ENCODE measurements around the gene RPAP3.

RPAP3 gene, protein sequence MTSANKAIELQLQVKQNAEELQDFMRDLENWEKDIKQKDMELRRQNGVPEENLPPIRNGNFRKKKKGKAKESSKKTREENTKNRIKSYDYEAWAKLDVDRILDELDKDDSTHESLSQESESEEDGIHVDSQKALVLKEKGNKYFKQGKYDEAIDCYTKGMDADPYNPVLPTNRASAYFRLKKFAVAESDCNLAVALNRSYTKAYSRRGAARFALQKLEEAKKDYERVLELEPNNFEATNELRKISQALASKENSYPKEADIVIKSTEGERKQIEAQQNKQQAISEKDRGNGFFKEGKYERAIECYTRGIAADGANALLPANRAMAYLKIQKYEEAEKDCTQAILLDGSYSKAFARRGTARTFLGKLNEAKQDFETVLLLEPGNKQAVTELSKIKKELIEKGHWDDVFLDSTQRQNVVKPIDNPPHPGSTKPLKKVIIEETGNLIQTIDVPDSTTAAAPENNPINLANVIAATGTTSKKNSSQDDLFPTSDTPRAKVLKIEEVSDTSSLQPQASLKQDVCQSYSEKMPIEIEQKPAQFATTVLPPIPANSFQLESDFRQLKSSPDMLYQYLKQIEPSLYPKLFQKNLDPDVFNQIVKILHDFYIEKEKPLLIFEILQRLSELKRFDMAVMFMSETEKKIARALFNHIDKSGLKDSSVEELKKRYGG

GRCh38 chr12:47705566-47706425 lies at the start of gene RPAP3:
Gene RPAP3, minus strand, starts transcription at chr12:47706030. Its CDS starts 3,190 bp downstream, at chr12:47702840.
- peak; percentile 54 for DNase-seq (ENCODE audit: low read depth, low spot score)

GRCh38 chr12:47754881-47755280 lies 49.1 kb upstream of the RPAP3 start:
- no peak for DNase-seq (ENCODE audit: low read depth, low spot score)

DNA sequence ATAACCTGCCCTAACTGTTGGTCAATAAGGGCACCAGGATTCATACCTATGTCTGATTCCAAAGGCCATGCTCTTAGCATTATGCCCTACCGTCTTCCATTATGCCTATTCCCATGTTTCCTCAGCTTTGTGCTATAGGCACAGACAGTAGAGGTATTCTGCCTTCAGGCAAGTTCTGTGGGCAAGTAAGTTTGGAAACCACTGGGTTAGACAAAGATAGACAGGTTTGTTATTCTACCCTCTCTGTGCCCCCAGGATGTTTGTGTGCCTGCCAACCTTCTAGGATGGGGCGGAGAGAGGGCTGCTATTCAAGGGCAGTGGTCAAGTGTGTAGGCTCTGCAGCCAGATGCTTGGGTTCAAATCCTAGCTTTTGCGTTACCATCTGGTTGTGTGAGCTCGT lies 48.3 kb upstream of the RPAP3 start:
- no peak for DNase-seq (ENCODE audit: low read depth, low spot score)

GRCh38 chr12:47753021-47754001 lies 47.5 kb upstream of the RPAP3 start:
- peak; percentile 56 for DNase-seq (ENCODE audit: low read depth, low spot score)

GRCh38 chr12:47752552-47752951 lies 46.7 kb upstream of the RPAP3 start:
- DNase-seq (ENCODE audit: low read depth, low spot score) = no peak

- DNase-seq (ENCODE audit: low read depth, low spot score) = no peak
These were observed 46.3 kb upstream of the RPAP3 start for GRCh38 chr12:47752121-47752520.

DNA sequence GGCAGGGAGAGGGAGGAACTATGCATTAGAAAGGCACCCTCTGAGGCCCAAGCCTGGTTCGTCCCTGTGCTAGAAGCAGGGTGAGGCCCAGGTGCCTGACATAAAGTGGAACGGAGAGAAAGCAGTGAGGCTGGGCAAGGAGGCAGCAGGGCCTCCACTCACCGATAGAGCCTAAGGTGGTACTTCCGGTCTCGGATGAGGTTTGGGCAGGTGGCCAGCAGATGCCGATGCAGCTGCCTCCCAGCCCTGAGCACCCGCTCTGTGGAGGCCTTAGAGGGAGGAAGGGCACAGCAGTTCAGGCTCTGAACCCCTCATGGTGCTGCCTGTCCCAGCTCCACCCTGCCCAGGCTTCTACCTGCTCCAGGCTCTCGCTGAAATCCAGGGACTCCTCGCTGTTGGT lies 45.7 kb upstream of the RPAP3 start:
- DNase-seq (ENCODE audit: low read depth, low spot score) = no peak

DNA sequence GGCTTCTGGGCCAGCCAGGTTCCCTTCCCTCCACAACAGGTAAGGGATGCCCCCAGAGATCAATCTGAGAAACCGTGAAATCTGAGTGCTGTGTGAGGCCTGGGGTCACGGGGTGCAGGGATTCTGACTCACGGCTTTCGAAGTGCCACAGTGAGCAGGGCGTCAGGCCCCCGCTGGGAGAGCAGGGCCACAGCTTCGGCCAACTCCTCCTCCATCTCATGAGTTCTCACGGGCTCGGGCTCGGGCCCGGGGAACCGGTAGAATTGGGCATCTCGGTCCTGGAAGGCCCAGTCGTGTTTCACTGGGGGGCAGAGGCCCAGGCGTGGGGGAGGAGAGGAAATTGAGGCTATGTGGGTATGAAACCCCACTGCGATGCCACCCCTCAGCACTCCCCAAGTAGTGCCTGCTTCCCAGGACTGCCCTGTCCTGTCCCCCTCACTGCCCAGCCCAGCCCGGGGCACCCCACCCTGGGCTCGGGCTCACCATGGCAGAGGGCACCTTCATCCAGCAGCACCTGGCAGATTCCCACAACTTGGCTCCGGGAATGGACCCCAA lies 45.2 kb upstream of the RPAP3 start:
- DNase-seq (ENCODE audit: low read depth, low spot score) = no peak

GRCh38 chr12:47750229-47750798 lies 44.5 kb upstream of the RPAP3 start:
- no peak for DNase-seq (ENCODE audit: low read depth, low spot score)

- no peak for DNase-seq (ENCODE audit: low read depth, low spot score)
These were observed 43.1 kb upstream of the RPAP3 start for GRCh38 chr12:47748899-47749298.

DNA sequence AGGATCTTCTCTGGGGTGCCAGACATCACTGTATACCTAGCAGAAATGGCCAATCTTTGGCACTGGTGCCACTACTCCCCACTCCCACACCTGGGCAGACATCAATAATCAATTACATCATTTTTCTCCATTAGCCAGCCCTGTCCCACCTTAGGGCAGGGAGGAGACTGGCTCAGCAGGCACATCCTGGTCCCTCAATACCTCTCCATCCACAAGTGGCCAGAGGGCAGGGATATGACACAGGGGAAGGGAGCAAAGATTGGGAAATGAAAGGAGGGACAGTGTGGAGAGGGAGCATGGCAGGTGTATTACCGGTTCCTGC lies 42.6 kb upstream of the RPAP3 start:
- DNase-seq (ENCODE audit: low read depth, low spot score) = no peak

DNA sequence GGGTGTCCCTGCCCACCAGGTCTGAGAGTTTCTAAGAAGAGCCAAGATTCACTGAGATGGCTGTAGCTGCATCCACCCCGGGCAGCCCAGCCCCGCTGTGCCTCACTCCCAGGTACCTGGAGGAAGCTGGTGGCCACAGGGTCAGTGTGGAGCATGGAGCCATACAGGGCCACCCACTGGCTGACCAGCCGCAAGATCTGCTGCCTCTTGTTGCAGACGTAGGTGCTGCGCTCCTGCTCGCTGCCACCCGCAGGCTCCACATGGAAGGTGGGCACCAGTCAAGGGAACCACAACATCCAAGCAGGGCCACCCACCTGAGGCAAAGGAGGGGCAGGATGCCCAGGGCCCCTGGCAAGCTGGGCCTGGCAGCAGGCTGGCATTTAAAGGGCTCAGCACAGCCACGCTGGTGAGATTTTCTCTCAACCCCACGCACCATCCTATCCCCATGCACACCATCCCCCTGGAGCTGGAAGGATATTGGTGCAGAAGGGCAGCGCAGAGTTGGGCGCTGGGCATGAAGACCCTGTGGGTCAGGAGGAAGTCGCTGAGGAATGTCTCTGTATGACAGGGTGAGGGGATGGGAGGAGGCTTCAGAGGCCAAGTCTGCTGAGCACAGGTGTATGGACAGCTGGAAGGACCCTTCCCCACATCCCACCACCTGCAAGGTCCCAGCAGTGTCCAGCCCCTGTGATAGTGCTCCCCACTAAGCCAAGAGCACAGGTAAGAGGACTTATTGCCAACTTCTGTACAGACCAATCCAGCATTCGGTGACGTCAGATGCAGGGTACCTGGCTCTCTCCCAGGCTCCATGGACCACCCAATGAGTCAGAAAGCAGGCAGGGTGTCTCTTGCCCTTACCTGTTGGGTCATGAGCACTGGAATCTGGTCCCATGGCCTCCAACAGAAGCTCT lies 42.0 kb upstream of the RPAP3 start:
- no peak for DNase-seq (ENCODE audit: low read depth, low spot score)

- no peak for DNase-seq (ENCODE audit: low read depth, low spot score)
These were observed 41.3 kb upstream of the RPAP3 start for GRCh38 chr12:47747126-47747525.

DNA sequence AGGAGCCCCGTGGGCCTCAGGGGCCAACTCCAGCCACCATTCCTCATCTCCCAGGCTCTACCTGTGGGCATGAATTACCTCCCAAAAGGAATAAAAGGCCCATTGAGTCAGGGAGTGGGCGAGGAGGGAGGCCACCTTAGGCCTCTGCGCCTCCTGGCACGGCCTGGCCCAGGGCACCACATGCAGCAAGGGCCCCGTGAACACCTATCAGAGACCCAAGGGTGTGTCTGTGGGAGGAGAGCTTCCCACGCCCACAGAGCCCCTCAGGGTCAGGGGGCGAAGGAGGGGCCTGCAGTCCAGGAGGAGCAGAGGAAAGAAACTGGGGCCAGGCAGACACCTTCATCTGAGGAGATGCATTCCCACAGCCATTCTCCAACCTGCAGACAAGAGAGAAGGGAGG lies 40.7 kb upstream of the RPAP3 start:
- no peak for DNase-seq (ENCODE audit: low read depth, low spot score)

DNA sequence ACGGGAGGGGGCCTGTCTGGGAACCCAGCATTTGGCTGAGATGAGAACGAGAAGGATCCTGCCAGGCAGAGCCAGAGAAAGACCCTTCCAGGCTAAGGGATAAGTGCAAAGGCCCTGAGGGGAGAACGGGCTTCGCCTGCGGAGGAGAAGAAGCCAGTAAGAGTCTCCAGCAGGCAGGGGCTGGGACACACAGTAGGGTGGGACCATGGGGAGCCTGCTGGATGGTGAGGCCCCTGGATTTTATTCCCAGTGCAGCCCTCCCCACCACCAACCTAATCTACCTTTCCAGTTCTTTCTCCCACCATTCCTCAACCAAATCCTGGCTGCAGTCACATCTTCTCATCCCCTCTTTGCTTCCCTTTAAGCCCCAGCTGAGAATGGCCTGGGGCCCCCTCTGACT lies 40.2 kb upstream of the RPAP3 start:
- no peak for DNase-seq (ENCODE audit: low read depth, low spot score)

DNA sequence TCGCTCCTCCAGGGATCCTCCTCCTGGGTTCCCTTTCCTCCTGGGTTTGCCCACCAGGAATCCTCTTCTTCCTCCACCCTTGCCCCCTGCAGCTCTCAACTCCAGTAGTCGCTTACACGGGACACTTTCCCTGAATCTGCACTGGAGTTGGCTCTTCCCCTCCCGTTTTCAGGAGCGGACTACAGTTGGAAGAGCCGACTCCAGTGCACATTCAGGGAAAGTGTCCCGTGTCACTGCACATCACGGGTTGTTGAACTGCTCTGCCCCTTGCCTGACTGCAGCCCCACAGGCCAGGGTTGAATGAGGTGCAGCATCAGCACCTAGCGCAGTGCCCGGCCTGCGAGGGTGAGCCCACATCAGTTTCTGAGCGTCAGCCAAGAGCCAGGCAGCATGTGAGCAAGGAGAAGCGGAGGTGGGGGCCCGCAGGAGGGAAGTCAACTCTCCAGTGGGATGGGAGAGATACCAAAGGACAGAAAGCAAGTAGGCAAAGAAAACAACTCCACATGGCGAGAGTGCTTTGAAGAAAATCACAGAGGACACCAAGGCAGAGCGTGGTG lies 39.7 kb upstream of the RPAP3 start:
- no peak for DNase-seq (ENCODE audit: low read depth, low spot score)

- no peak for DNase-seq (ENCODE audit: low read depth, low spot score)
These were observed 39.1 kb upstream of the RPAP3 start for GRCh38 chr12:47744778-47745436.

- peak; percentile 78 for DNase-seq (ENCODE audit: low read depth, low spot score)
These were observed 38.3 kb upstream of the RPAP3 start for GRCh38 chr12:47744005-47744651.

All from iPS DF 19.7 (cell line).